Ovary (tissue), 9 donors: ENCODE results near the gene SLAMF7. TPM values are rescaled to one million over a fixed set of nuclear protein-coding genes. Genes with fewer than 3 reads are reported as not detected.

Source experiments
- DNase-seq, 5 donors: peaks; one replicate each; pipeline ENCODE4 v3.0.0-alpha.2; 2019 to 2020
- H3K27ac ChIP-seq, 2 donors: fragments of 200-600 bp; one replicate each; pipeline versions ENCODE4 v1.5.1 to v1.8.0; 2019 to 2022
- H3K27me3 ChIP-seq: fragments of 200-600 bp; one replicate; pipeline ENCODE4 v1.8.0; 2022
- H3K36me3 ChIP-seq: fragments of 200-600 bp; sonication (generic); one replicate; pipeline ENCODE4 v1.5.1; 2019
- H3K4me1 ChIP-seq: one replicate; pipeline ENCODE4 v1.8.1; 2013; ENCODE audit warnings: mild to moderate bottlenecking, moderate library complexity; ENCODE audit not compliant: insufficient read depth
- H3K4me3 ChIP-seq: fragments of 200-600 bp; sonication (generic); one replicate; pipeline ENCODE4 v1.5.1; 2017
- H3K9me3 ChIP-seq, 2 donors: fragments of 200-600 bp in 1 of 2; sonication (generic) in 1 of 2; one replicate each; pipeline versions ENCODE4 v1.5.1 to v1.8.1; 2013 to 2019; ENCODE audit warnings: mild to moderate bottlenecking in 1 of 2, moderate library complexity in 1 of 2
- CTCF ChIP-seq, 3 donors: fragments of 450-650 bp in 2 of 3; fragments of 200-600 bp in 1 of 3; IDR thresholded peaks; one replicate each; pipeline versions ENCODE4 v1.5.1 to v1.8.0; 2016 to 2022; ENCODE audit warnings: antibody characterized with exemption in 3 of 3, mild to moderate bottlenecking in 1 of 3
- EP300 ChIP-seq: sonication (generic); formaldehyde crosslinking; IDR thresholded peaks from one replicate; pipeline ENCODE4 v1.6.1; 2017; ENCODE audit warnings: antibody characterized with exemption
- POLR2A ChIP-seq: fragments of 450-650 bp; IDR thresholded peaks from one replicate; pipeline ENCODE4 v1.6.1; 2017; ENCODE audit warnings: antibody characterized with exemption, mild to moderate bottlenecking, moderate library complexity
- WGBS, 3 donors: extraction: QIAGEN DNeasy Blood & Tissue Kit in 1 of 3; methylation state at CpG; one replicate each; pipeline versions ENCODE4 v1.1.5 to v1.1.7; 2013 to 2017; 5-methylcytosine and 5-hydroxymethylcytosine counted together
- intact Hi-C, 4 donors: fragments of 100-400 bp; cut with DNase I; formaldehyde crosslinking; loops; one replicate each; pipeline versions ENCODE4 v1.11.0 to v1.15.1; 2022 to 2023
- polyA plus RNA-seq, 2 donors: library from polyadenylated mRNA; stranded (reverse); fragments of 200-250 nt in 1 of 2; fragments of 350-450 nt in 1 of 2; fragmentation: Illumina TruSeq in 1 of 2; extraction: RNeasy Lipid Tissue Mini Kit (QIAGEN cat#74804) in 1 of 2; gene quantifications; one replicate each; pipeline ENCODE4 v1.2.3, GENCODE V29; 2013 to 2014
- total RNA-seq, 7 donors: library from RNA; depleted of rRNA in 2 of 7; stranded (reverse); fragments of >200 nt in 2 of 7; fragmentation: NEBNext Ultra II Directional in 3 of 7; extraction: Animal tissue kit (Norgen Biotek cat#: 25700) in 3 of 7; gene quantifications; one replicate each; pipeline versions ENCODE4 v1.1.0 to v1.2.4, GENCODE V29; 2016 to 2023
- donor health status: DM: no; HTN: no; CAD: no; lungs with moderate emphysema.
- donor health status: DM: no; HTN: no; CAD: no.
- donor health status: Bipolar disorder and iron deficiency.
- donor health status: DM: yes; HTN: yes; CAD: no.
- donor health status: DM: no; HTN: no; CAD: no.
- donor health status: DM: yes; HTN: yes; CAD: no.

The SLAMF7 gene
- total and polyA plus RNA-seq, 9 donors: 0.32 to 7.3 (median 0.84) TPM; not detected in 1

GRCh38 chr1:160731990-160732389 lies 7.1 kb upstream of the SLAMF7 start:
- intact Hi-C loops: no loop called here
- H3K27me3 ChIP-seq: no peaks in the 10 kb centered on the region
- WGBS, 3 donors: 59 to 74% (median 62%) methylated on average over 1 of the region's 1 CpG
- H3K27ac ChIP-seq: no peak overlapping the region
- H3K4me3 ChIP-seq: no peak overlapping the region
- no peaks in the 10 kb centered on the region for H3K9me3 ChIP-seq
- DNase-seq: no peak
- no peak for TF ChIP-seq CTCF (IDR thresholded peaks at IDR 0.05)
- TF ChIP-seq POLR2A: no peak
- no peak for TF ChIP-seq EP300
- no peaks in the 10 kb centered on the region for H3K4me1 ChIP-seq
- H3K36me3 ChIP-seq: no peaks in the 10 kb centered on the region

- no peaks in the 10 kb centered on the region for H3K4me1 ChIP-seq
- H3K27ac ChIP-seq: no peak overlapping the region
- TF ChIP-seq CTCF (IDR thresholded peaks at IDR 0.05) (no peak), EP300 (no peak), POLR2A (no peak)
- no peaks in the 10 kb centered on the region for H3K9me3 ChIP-seq
- H3K27me3 ChIP-seq: no peaks in the 10 kb centered on the region
- DNase-seq: no peak
- H3K4me3 ChIP-seq: no peak overlapping the region
- no peaks in the 10 kb centered on the region for H3K36me3 ChIP-seq
- intact Hi-C loops: no loop called here
Observed at GRCh38 chr1:160733898-160734297, 5.1 kb upstream of the SLAMF7 start.

- Histone ChIP-seq H3K9me3 (no peaks in the 10 kb centered on the region), H3K4me3 (no peak overlapping the region), H3K36me3 (no peaks in the 10 kb centered on the region), H3K27me3 (no peaks in the 10 kb centered on the region), H3K4me1 (no peaks in the 10 kb centered on the region), H3K27ac (no peak overlapping the region)
- TF ChIP-seq CTCF (IDR thresholded peaks at IDR 0.05): no peak
- no peak for TF ChIP-seq EP300
- no peak for TF ChIP-seq POLR2A
- no peak for DNase-seq
- intact Hi-C loops: no loop called here
Observed at GRCh38 chr1:160734301-160734700, 4.7 kb upstream of the SLAMF7 start.

- DNase-seq: no peak
- WGBS, 3 donors: 81 to 93% (median 90%) methylated on average over 2 of the region's 2 CpGs
- no peaks in the 10 kb centered on the region for H3K27me3 ChIP-seq
Observed at GRCh38 chr1:160738271-160738670, 776 bp upstream of the SLAMF7 start.

More at GRCh38 chr1:160738271-160738670, 776 bp upstream of the SLAMF7 start:
- Histone ChIP-seq H3K9me3 (no peaks in the 10 kb centered on the region), H3K4me1 (no peaks in the 10 kb centered on the region), H3K4me3 (no peak overlapping the region), H3K27ac (no peak overlapping the region), H3K36me3 (no peaks in the 10 kb centered on the region)
- intact Hi-C loops: no loop called here
- TF ChIP-seq POLR2A: no peak
- no peak for TF ChIP-seq CTCF (IDR thresholded peaks at IDR 0.05)
- no peak for TF ChIP-seq EP300
